ENCODE measurements around the gene NSUN2.

The NSUN2 gene

GRCh38 chr5:6556089-6556801, 76.6 kb downstream of the NSUN2 start:
- no peak for DNase-seq (ENCODE audit: low spot score)

GRCh38 chr5:6554812-6555211, 78.0 kb downstream of the NSUN2 start:
- no peak for DNase-seq (ENCODE audit: low spot score)

- no peak for DNase-seq (ENCODE audit: low spot score)
Measured at GRCh38 chr5:6553972-6554371, 78.9 kb downstream of the NSUN2 start.

- no peak for DNase-seq (ENCODE audit: low spot score)
Measured at GRCh38 chr5:6552612-6553011, 80.2 kb downstream of the NSUN2 start.

GRCh38 chr5:6551955-6552313, 80.9 kb downstream of the NSUN2 start:
- no peak for DNase-seq (ENCODE audit: low spot score)

- no peak for DNase-seq (ENCODE audit: low spot score)
Measured at GRCh38 chr5:6551287-6551954, 81.4 kb downstream of the NSUN2 start.

- DNase-seq (ENCODE audit: low spot score), result no peak
Measured at GRCh38 chr5:6550628-6551027, 82.2 kb downstream of the NSUN2 start.
